CD4-positive, alpha-beta T cell treated with Interleukin-15 for 4 hours (primary cell): ENCODE data around the gene SERGEF.

Experiments
- DNase-seq: peaks from one replicate; pipeline ENCODE4 v3.0.0-alpha.2; 2020; ENCODE audit warnings: low spot score

The SERGEF gene

GRCh38 chr11:17861036-17861755 is 151.7 kb downstream of the SERGEF start:
- no peak for DNase-seq

GRCh38 chr11:17859552-17859951 is 153.3 kb downstream of the SERGEF start:
- no peak for DNase-seq

- no peak for DNase-seq
Observed at GRCh38 chr11:17855531-17856290, 157.1 kb downstream of the SERGEF start.

GRCh38 chr11:17853280-17853679 is 159.6 kb downstream of the SERGEF start:
- DNase-seq, result no peak

- no peak for DNase-seq
Observed at GRCh38 chr11:17852246-17852645, 160.6 kb downstream of the SERGEF start.

- no peak for DNase-seq
Observed at GRCh38 chr11:17851697-17852096, 161.2 kb downstream of the SERGEF start.

GRCh38 chr11:17850336-17850735 is 162.5 kb downstream of the SERGEF start:
- DNase-seq, result no peak

- DNase-seq, result no peak
Observed at GRCh38 chr11:17848715-17849114, 164.1 kb downstream of the SERGEF start.

- DNase-seq, result no peak
Observed at GRCh38 chr11:17846852-17847453, 165.9 kb downstream of the SERGEF start.

- DNase-seq, result no peak
Observed at GRCh38 chr11:17845431-17845881, 167.4 kb downstream of the SERGEF start.

GRCh38 chr11:17840101-17840548 is 172.7 kb downstream of the SERGEF start:
- DNase-seq, result no peak

GRCh38 chr11:17839450-17839849 is 173.4 kb downstream of the SERGEF start:
- no peak for DNase-seq

- DNase-seq, result no peak
Observed at GRCh38 chr11:17838102-17838501, 174.7 kb downstream of the SERGEF start.

GRCh38 chr11:17831883-17832282 is 181.0 kb downstream of the SERGEF start:
- no peak for DNase-seq

- DNase-seq, result no peak
Observed at GRCh38 chr11:17831228-17831627, 181.6 kb downstream of the SERGEF start.

GRCh38 chr11:17828311-17828751 is 184.5 kb downstream of the SERGEF start:
- no peak for DNase-seq

GRCh38 chr11:17827006-17827405 is 185.8 kb downstream of the SERGEF start:
- DNase-seq, result no peak

GRCh38 chr11:17822401-17822781 is 190.5 kb downstream of the SERGEF start:
- DNase-seq, result no peak

- DNase-seq, result no peak
Observed at GRCh38 chr11:17821648-17822400, 191.0 kb downstream of the SERGEF start.

GRCh38 chr11:17816232-17816931 is 196.5 kb downstream of the SERGEF start:
- DNase-seq, result no peak

- no peak for DNase-seq
Observed at GRCh38 chr11:17814546-17814945, 198.3 kb downstream of the SERGEF start.
